ENCODE data around the gene PYGB. TPM values are rescaled to one million over a fixed set of nuclear protein-coding genes. Genes with fewer than 3 reads are reported as not detected.

Gene PYGB
- total and polyA plus RNA-seq, 2 donors (not counting 1 experiment from before 2014, with no cell fraction given): 22.5 to 30.6 TPM

DNA sequence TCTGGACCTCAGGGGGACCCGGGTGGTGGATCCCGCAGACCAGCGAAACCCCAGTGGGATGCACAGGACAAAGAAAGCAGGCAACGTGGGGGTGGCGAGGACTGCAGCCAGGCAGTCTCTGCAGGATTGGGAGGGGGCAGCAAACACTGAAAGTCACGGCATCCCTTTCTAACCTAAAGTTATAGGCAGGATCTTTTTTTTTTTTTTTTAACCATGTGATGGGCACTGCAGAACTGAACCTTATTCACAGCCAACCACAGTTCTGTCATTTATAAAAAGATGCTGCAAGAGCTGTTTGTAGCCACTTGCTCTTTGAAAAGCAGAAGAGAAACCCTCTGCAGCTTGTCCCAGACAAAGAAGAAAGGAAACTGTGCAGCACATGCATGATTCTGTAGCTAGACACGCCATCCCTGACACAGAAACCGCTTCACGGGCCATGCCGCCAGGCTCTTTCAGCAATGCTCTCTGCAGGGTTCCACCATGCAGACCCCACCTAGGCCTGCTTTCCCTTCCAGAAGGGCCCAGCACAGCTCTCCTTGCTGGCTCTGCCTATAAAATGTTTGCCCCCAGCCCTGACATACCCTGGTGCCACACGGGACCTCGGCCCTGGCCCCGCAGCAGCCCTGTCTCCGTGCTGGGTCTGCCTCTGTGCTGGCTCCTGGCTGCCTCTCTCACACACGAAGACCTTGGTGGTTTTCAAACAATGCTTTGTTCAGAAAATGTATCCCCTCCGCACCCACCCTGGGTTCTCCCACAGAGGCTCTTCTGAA, 70.8 kb downstream of the PYGB start:
- H3K27ac Mint-ChIP-seq: peak overlapping the region; percentile 93
- WGBS (ENCODE audit: insufficient coverage): 51% methylated on average over 10 of the region's 16 CpGs
- CTCF ChIA-PET: interaction anchor here (0.6 to 2.0 kb wide), 6 partner anchors 23 to 965 kb away, joined by 4 to 21 read pairs (median 6); partner anchors contain the start of gene ABHD12

More for the DNA sequence above, 70.8 kb downstream of the PYGB start:
- Mint-ChIP-seq H3K4me1 (peaks cover 34% of the 10 kb centered on the region), H3K4me3 (peak overlapping the region; percentile 67), H3K9me3 (ENCODE audit: insufficient read depth) (no peaks in the 10 kb centered on the region), H3K27me3 (no peaks in the 10 kb centered on the region)
- H3K79me2 ChIP-seq (ENCODE audit: control insufficient read depth, insufficient read depth, low read length): peaks cover 6% of the 10 kb centered on the region
- no peaks in the 10 kb centered on the region for H3K9me3 ChIP-seq (ENCODE audit: control extremely low read depth in 1 of 3, control insufficient read depth in 2 of 3, insufficient read depth in 1 of 3, low read length in 2 of 3)
- intact Hi-C loops (cut with micrococcal nuclease): loop anchor here (2.0 to 10.0 kb wide), 2 partner anchors 72 to 306 kb away; partner anchors contain the start of genes ABHD12 and NANP
- ATAC-seq (ENCODE audit: low read depth): peak; percentile 91
- H3K4me2 ChIP-seq (replicated peaks; ENCODE audit: low read depth, low read length, poor library complexity, severe bottlenecking): peak overlapping the region; percentile 52
- peak overlapping the region; percentile 6 for H3K9ac ChIP-seq (ENCODE audit: low read length)
- H3K4me1 ChIP-seq (ENCODE audit: control insufficient read depth in 2 of 2, insufficient read depth in 2 of 2, low read length in 2 of 2): peaks cover 17 to 29% of the 10 kb centered on the region in 2 donors
- no peaks in the 10 kb centered on the region for H3K27me3 ChIP-seq (replicated peaks in 1 of 4; ENCODE audit: control extremely low read depth in 1 of 4, control insufficient read depth in 3 of 4, insufficient read depth in 4 of 4, low read length in 3 of 4)
- peak overlapping the region; percentile 55 for H2AFZ ChIP-seq (ENCODE audit: insufficient read depth, low read depth, low read length, poor library complexity, severe bottlenecking)
- TF ChIP-seq, protein P1, sequence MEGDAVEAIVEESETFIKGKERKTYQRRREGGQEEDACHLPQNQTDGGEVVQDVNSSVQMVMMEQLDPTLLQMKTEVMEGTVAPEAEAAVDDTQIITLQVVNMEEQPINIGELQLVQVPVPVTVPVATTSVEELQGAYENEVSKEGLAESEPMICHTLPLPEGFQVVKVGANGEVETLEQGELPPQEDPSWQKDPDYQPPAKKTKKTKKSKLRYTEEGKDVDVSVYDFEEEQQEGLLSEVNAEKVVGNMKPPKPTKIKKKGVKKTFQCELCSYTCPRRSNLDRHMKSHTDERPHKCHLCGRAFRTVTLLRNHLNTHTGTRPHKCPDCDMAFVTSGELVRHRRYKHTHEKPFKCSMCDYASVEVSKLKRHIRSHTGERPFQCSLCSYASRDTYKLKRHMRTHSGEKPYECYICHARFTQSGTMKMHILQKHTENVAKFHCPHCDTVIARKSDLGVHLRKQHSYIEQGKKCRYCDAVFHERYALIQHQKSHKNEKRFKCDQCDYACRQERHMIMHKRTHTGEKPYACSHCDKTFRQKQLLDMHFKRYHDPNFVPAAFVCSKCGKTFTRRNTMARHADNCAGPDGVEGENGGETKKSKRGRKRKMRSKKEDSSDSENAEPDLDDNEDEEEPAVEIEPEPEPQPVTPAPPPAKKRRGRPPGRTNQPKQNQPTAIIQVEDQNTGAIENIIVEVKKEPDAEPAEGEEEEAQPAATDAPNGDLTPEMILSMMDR (IDR thresholded peaks at IDR 0.05): no peak
- TF ChIP-seq EZH2 (IDR thresholded peaks at IDR 0.05; ENCODE audit: borderline replicate concordance, insufficient read depth, low read depth, low read length, poor library complexity, severe bottlenecking): no peak
- H3K4me3 ChIP-seq (ENCODE audit: control extremely low read depth in 1 of 5, extremely low read depth in 1 of 5, insufficient read depth in 1 of 5, low read depth in 2 of 5, low read length in 4 of 5): peak overlapping the region in 1 of 5 experiments; percentile 2
- H3K27ac ChIP-seq (ENCODE audit: low read length in 2 of 2): peak overlapping the region; percentile 23 to 70
- peak; percentile 71 for DNase-seq
- H4K20me1 ChIP-seq (ENCODE audit: control insufficient read depth, insufficient read depth, low read length, poor library complexity, severe bottlenecking): no peaks in the 10 kb centered on the region
- POLR2A ChIA-PET: interaction anchor here (0.5 to 1.8 kb wide), 3 partner anchors 9 to 72 kb away, joined by 3 to 4 read pairs (median 3); partner anchors contain the start of gene ABHD12
- H3K36me3 ChIP-seq (replicated peaks in 1 of 2; ENCODE audit: control extremely low read depth in 1 of 2, control insufficient read depth in 1 of 2, extremely low read depth in 1 of 2, insufficient read depth in 2 of 2, low read length in 1 of 2): peaks cover 0 to 6% of the 10 kb centered on the region in 2 experiments

All from B cell (primary cell).